ENCODE data around the gene A2M. TPM values are rescaled to one million over a fixed set of nuclear protein-coding genes. Genes with fewer than 3 reads are reported as not detected.

Gene A2M
- total and polyA plus RNA-seq, 9 of the 15 experiments (the other 6 are each of a cell fraction or from before 2014, with no cell fraction given), result 0.08 to 2.3 TPM; not detected in 7

DNA sequence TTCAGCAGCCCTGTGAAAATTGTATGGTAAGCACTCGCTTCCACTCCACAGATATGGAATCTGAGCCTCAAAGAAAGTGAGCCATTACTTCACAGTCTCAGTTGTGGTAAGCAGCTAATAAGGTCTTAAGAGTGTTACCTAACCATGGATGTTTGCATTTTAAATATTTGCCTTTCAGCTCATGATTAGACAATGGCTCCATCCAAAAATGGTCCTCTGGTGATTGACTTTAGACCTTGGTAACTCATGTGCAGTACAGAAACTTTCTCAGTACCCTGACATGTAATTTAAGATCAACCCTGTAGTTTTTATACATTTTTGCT lies 1.8 kb downstream of the A2M start (continued):
- TF ChIP-seq ZKSCAN1 (IDR thresholded peaks at IDR 0.05; ENCODE audit: low read depth, low read length), result no peak
- TF ChIP-seq SRSF3 (IDR thresholded peaks at IDR 0.05; ENCODE audit: insufficient read depth, low read length), result no peak
- TF ChIP-seq ETV5 (CRISPR knock-in tag; IDR thresholded peaks at IDR 0.05; ENCODE audit: low read depth), result no peak
- TF ChIP-seq ZNF232 (CRISPR knock-in tag; IDR thresholded peaks at IDR 0.05), result no peak
- TF ChIP-seq, protein P1, sequence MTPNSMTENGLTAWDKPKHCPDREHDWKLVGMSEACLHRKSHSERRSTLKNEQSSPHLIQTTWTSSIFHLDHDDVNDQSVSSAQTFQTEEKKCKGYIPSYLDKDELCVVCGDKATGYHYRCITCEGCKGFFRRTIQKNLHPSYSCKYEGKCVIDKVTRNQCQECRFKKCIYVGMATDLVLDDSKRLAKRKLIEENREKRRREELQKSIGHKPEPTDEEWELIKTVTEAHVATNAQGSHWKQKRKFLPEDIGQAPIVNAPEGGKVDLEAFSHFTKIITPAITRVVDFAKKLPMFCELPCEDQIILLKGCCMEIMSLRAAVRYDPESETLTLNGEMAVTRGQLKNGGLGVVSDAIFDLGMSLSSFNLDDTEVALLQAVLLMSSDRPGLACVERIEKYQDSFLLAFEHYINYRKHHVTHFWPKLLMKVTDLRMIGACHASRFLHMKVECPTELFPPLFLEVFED (CRISPR knock-in tag; conservative IDR thresholded peaks at IDR 0.05), result no peak
- TF ChIP-seq, protein P2, sequence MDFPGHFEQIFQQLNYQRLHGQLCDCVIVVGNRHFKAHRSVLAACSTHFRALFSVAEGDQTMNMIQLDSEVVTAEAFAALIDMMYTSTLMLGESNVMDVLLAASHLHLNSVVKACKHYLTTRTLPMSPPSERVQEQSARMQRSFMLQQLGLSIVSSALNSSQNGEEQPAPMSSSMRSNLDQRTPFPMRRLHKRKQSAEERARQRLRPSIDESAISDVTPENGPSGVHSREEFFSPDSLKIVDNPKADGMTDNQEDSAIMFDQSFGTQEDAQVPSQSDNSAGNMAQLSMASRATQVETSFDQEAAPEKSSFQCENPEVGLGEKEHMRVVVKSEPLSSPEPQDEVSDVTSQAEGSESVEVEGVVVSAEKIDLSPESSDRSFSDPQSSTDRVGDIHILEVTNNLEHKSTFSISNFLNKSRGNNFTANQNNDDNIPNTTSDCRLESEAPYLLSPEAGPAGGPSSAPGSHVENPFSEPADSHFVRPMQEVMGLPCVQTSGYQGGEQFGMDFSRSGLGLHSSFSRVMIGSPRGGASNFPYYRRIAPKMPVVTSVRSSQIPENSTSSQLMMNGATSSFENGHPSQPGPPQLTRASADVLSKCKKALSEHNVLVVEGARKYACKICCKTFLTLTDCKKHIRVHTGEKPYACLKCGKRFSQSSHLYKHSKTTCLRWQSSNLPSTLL (IDR thresholded peaks at IDR 0.05), result no peak
- no peak for TF ChIP-seq PCBP2 (IDR thresholded peaks at IDR 0.05; ENCODE audit: low read depth, low read length, poor library complexity, severe bottlenecking)
- TF ChIP-seq ETS2 (tag; IDR thresholded peaks at IDR 0.05; ENCODE audit: borderline replicate concordance, poor library complexity, severe bottlenecking), result no peak
- TF ChIP-seq, protein P3, sequence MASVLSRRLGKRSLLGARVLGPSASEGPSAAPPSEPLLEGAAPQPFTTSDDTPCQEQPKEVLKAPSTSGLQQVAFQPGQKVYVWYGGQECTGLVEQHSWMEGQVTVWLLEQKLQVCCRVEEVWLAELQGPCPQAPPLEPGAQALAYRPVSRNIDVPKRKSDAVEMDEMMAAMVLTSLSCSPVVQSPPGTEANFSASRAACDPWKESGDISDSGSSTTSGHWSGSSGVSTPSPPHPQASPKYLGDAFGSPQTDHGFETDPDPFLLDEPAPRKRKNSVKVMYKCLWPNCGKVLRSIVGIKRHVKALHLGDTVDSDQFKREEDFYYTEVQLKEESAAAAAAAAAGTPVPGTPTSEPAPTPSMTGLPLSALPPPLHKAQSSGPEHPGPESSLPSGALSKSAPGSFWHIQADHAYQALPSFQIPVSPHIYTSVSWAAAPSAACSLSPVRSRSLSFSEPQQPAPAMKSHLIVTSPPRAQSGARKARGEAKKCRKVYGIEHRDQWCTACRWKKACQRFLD (CRISPR knock-in tag; IDR thresholded peaks at IDR 0.05), result no peak
- TF ChIP-seq ZNF76 (CRISPR knock-in tag; IDR thresholded peaks at IDR 0.05; ENCODE audit: borderline replicate concordance), result no peak
- TF ChIP-seq SRSF1 (IDR thresholded peaks at IDR 0.05; ENCODE audit: low read depth, low read length), result no peak
- TF ChIP-seq ARID1B (IDR thresholded peaks at IDR 0.05), result no peak

All from K562 (cell line).